Mesenchymal stem cell (in vitro differentiated cells and primary cell): ENCODE data around the gene OSBPL3.
A peak's percentile ranks its signal among the peaks of the same experiment; 100 is the strongest.

Experiments used
- DNase-seq: peaks from one replicate; pipeline ENCODE4 v3.0.0-alpha.2; 2013
- H2AFZ ChIP-seq: one replicate; pipeline ENCODE4 v1.6.1; 2013; ENCODE audit warnings: low read depth, mild to moderate bottlenecking, control low read depth, inconsistent platforms, low read length, moderate library complexity
- H2AK5ac ChIP-seq: 2 replicates; pipeline ENCODE4 v1.6.1; 2013; ENCODE audit warnings: low read length, moderate library complexity, mild to moderate bottlenecking, inconsistent platforms; ENCODE audit not compliant: severe bottlenecking
- H2BK120ac ChIP-seq: one replicate; pipeline ENCODE4 v1.6.1; 2013; ENCODE audit warnings: low read depth, mild to moderate bottlenecking, inconsistent platforms, low read length, moderate library complexity
- H2BK12ac ChIP-seq, 2 experiments: one replicate each; pipeline ENCODE4 v1.6.1; 2013; ENCODE audit warnings: inconsistent platforms in 2 of 2, low read length in 2 of 2, mild to moderate bottlenecking in 2 of 2, moderate library complexity in 2 of 2, control low read depth in 1 of 2
- H2BK15ac ChIP-seq: one replicate; pipeline ENCODE4 v1.6.1; 2013; ENCODE audit warnings: mild to moderate bottlenecking, low read depth, inconsistent platforms; ENCODE audit not compliant: poor library complexity, severe bottlenecking
- H2BK5ac ChIP-seq: 2 replicates; pipeline ENCODE4 v1.6.1; 2013; ENCODE audit warnings: low read depth, mild to moderate bottlenecking, low read length, control low read depth, inconsistent platforms; ENCODE audit not compliant: poor library complexity, severe bottlenecking
- H3K14ac ChIP-seq, 2 experiments: one replicate each; pipeline ENCODE4 v1.6.1; 2013; ENCODE audit warnings: inconsistent platforms in 2 of 2, low read length in 2 of 2, control low read depth in 1 of 2, mild to moderate bottlenecking in 1 of 2, moderate library complexity in 1 of 2
- H3K18ac ChIP-seq, 2 experiments: one replicate each; pipeline ENCODE4 v1.6.1; 2013; ENCODE audit warnings: inconsistent platforms in 2 of 2, low read length in 2 of 2, control low read depth in 1 of 2, low read depth in 1 of 2, mild to moderate bottlenecking in 1 of 2
- H3K23ac ChIP-seq, 2 experiments: one replicate each; pipeline ENCODE4 v1.6.1; 2013; ENCODE audit warnings: inconsistent platforms in 2 of 2, low read length in 2 of 2, mild to moderate bottlenecking in 2 of 2, moderate library complexity in 2 of 2, control low read depth in 1 of 2
- H3K27ac ChIP-seq: 2 replicates; pipeline ENCODE4 v1.5.1; 2013; ENCODE audit warnings: mild to moderate bottlenecking, moderate library complexity, low read length, control low read depth, inconsistent platforms; ENCODE audit not compliant: poor library complexity, severe bottlenecking
- H3K27me3 ChIP-seq, 2 experiments: 2 replicates each; pipeline versions ENCODE4 v1.6.1 to v1.7.0; 2013; ENCODE audit warnings: low read length in 2 of 2, mild to moderate bottlenecking in 2 of 2, moderate library complexity in 2 of 2, control low read depth in 1 of 2, inconsistent platforms in 1 of 2; ENCODE audit not compliant: control insufficient read depth in 1 of 2, insufficient read depth in 1 of 2
- H3K36me3 ChIP-seq, 2 experiments: 2 replicates each; pipeline versions ENCODE4 v1.6.1 to v1.7.0; 2013; ENCODE audit warnings: low read length in 2 of 2, control low read depth in 1 of 2, inconsistent platforms in 1 of 2, low read depth in 1 of 2, mild to moderate bottlenecking in 1 of 2; ENCODE audit not compliant: insufficient read depth in 2 of 2, control insufficient read depth in 1 of 2
- H3K4ac ChIP-seq, 2 experiments: one replicate each; pipeline ENCODE4 v1.6.1; 2013; ENCODE audit warnings: inconsistent platforms in 2 of 2, low read length in 2 of 2, mild to moderate bottlenecking in 2 of 2, moderate library complexity in 2 of 2, control low read depth in 1 of 2, low read depth in 1 of 2
- H3K4me1 ChIP-seq: 2 replicates; pipeline ENCODE4 v1.6.1; 2013; ENCODE audit warnings: low read depth, low read length, control low read depth; ENCODE audit not compliant: control insufficient read depth, insufficient read depth
- H3K4me2 ChIP-seq: 2 replicates; pipeline ENCODE4 v1.6.1; 2013; ENCODE audit warnings: low read length, mild to moderate bottlenecking, inconsistent platforms; ENCODE audit not compliant: poor library complexity, severe bottlenecking
- H3K4me3 ChIP-seq, 2 experiments: 2 replicates each; pipeline versions ENCODE4 v1.5.1 to v1.7.0; 2013; ENCODE audit warnings: low read length in 2 of 2, mild to moderate bottlenecking in 2 of 2, control low read depth in 1 of 2, low read depth in 1 of 2; ENCODE audit not compliant: insufficient read depth in 1 of 2
- H3K79me1 ChIP-seq: replicated peaks from 2 replicates; pipeline ENCODE4 v1.6.1; 2013; ENCODE audit warnings: mild to moderate bottlenecking, control low read depth, low read length, inconsistent platforms; ENCODE audit not compliant: poor library complexity, severe bottlenecking
- H3K9ac ChIP-seq: 2 replicates; pipeline ENCODE4 v1.7.0; 2013; ENCODE audit warnings: mild to moderate bottlenecking, low read length, moderate library complexity
- H3K9me3 ChIP-seq: 2 replicates; pipeline ENCODE4 v1.7.0; 2013; ENCODE audit warnings: mild to moderate bottlenecking, low read length; ENCODE audit not compliant: control insufficient read depth
- H4K8ac ChIP-seq: one replicate; pipeline ENCODE4 v1.6.1; 2013; ENCODE audit warnings: inconsistent platforms, mild to moderate bottlenecking, low read length, moderate library complexity
- H4K91ac ChIP-seq: one replicate; pipeline ENCODE4 v1.6.1; 2013; ENCODE audit warnings: mild to moderate bottlenecking, low read length, inconsistent platforms
- WGBS: methylation state at CpG from one replicate; pipeline ENCODE4 v1.1.7; 2013; ENCODE audit warnings: mixed read lengths; 5-methylcytosine and 5-hydroxymethylcytosine counted together

Gene OSBPL3

DNA sequence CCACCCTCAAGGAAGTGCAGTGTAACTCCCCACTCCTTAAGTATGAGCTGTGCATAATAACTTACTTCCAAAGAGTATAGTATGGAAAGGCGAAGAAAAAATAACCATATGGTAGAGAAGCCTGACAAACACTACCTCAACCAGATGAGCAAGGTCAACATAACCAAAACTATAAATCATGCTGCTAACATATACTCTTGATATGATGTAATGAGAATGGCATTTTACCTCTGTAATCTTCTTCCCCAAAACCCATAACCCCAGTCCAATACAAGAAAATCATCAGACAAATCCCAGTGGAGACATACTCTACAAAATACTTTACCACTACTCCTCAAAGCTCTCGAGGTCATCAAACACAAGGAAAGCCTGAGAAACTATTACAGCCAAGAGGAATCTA lies 15.8 kb downstream of the OSBPL3 start:
- Histone ChIP-seq H3K36me3 (no peaks in the 10 kb centered on the region), H3K4me1 (peaks cover 10% of the 10 kb centered on the region), H2BK12ac (no peak overlapping the region), H3K18ac (no peak overlapping the region), H2AFZ (no peak overlapping the region), H3K27me3 (no peaks in the 10 kb centered on the region), H3K14ac (no peak overlapping the region), H3K27ac (no peak overlapping the region), H2BK15ac (no peak overlapping the region), H3K4me2 (no peak overlapping the region), H2BK5ac (no peak overlapping the region), H3K79me1 (peaks cover 22% of the 10 kb centered on the region), H3K4ac (no peak overlapping the region), H2AK5ac (no peak overlapping the region), H3K9ac (no peak overlapping the region), H3K23ac (no peak overlapping the region), H4K8ac (no peak overlapping the region), H2BK120ac (no peak overlapping the region), H3K9me3 (no peaks in the 10 kb centered on the region), H4K91ac (no peak overlapping the region), H3K4me3 (no peak overlapping the region)
- 86% methylated on average over 1 of the region's 2 CpGs for WGBS
- no peak for DNase-seq

- Histone ChIP-seq H3K9me3 (no peaks in the 10 kb centered on the region), H3K27me3 (no peaks in the 10 kb centered on the region), H3K4me2 (no peak overlapping the region), H3K36me3 (no peaks in the 10 kb centered on the region), H3K23ac (no peak overlapping the region), H2BK5ac (no peak overlapping the region), H3K18ac (peak overlapping the region in 1 of 2 experiments; percentile 23), H2BK120ac (no peak overlapping the region), H3K4me3 (no peak overlapping the region), H3K9ac (peak overlapping the region; percentile 17), H3K4ac (peak overlapping the region; percentile 9 to 29), H4K91ac (peak overlapping the region; percentile 34), H2BK12ac (peak overlapping the region; percentile 6 to 82), H3K4me1 (peaks cover 7% of the 10 kb centered on the region), H2AK5ac (no peak overlapping the region), H3K14ac (no peak overlapping the region), H3K79me1 (peaks cover 22% of the 10 kb centered on the region), H2BK15ac (no peak overlapping the region), H3K27ac (no peak overlapping the region), H4K8ac (peak overlapping the region; percentile 66), H2AFZ (no peak overlapping the region)
- 100% methylated on average over 2 of the region's 2 CpGs for WGBS
- peak; percentile 45 for DNase-seq
Observed at GRCh38 chr7:24963218-24963617, 16.8 kb downstream of the OSBPL3 start.

GRCh38 chr7:24962418-24962962 lies 17.5 kb downstream of the OSBPL3 start:
- no peak overlapping the region for H4K91ac ChIP-seq
- 99% methylated on average over 3 of the region's 4 CpGs for WGBS
- no peak overlapping the region for H3K23ac ChIP-seq

DNA sequence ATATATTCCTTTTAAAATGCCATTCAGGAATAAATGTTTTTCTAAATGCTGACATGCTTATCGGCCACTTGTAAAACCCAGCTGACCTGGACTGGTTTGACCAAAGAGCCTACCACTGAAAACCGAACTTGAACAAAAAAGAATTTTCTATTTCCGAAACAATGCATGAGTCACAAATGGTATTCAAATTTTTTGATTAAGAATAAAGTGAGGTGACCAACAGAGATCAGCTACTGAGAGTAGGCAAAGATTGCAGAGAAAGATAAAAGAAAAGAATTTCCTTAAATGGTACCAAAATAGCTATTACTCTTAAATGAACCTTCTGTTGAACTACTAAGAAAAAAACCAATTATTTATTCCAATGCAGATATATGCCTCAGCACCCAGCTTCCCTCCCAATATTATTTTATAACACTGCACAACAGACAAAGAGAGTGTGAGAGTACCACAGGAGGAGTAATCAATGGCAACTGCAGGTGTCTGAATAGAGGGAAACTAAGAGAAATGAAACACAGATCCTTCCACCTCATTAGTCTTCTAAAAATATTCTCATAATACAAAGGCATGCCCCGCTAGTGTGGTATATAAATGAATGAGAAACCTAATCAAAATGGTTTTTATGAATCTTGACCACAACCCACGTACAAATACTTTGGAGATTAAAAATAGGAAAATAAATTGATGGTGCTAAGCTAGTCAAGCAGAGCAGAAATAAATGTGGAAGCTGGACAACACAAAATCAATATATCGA lies 20.1 kb downstream of the OSBPL3 start:
- Histone ChIP-seq H3K36me3 (no peaks in the 10 kb centered on the region), H3K4me1 (peaks cover 6% of the 10 kb centered on the region), H3K4me2 (no peak overlapping the region), H2BK12ac (no peak overlapping the region), H3K79me1 (peaks cover 18% of the 10 kb centered on the region), H3K9me3 (no peaks in the 10 kb centered on the region), H3K27ac (no peak overlapping the region), H2AK5ac (no peak overlapping the region), H4K8ac (no peak overlapping the region), H2BK120ac (no peak overlapping the region), H3K14ac (no peak overlapping the region), H2BK15ac (no peak overlapping the region), H3K9ac (no peak overlapping the region), H4K91ac (no peak overlapping the region), H2BK5ac (no peak overlapping the region), H3K4ac (no peak overlapping the region), H3K27me3 (no peaks in the 10 kb centered on the region), H3K4me3 (no peak overlapping the region), H2AFZ (no peak overlapping the region), H3K18ac (no peak overlapping the region), H3K23ac (no peak overlapping the region)
- DNase-seq = no peak
- 100% methylated on average over 2 of the region's 6 CpGs for WGBS

More at GRCh38 chr7:24962418-24962962, 17.5 kb downstream of the OSBPL3 start:
- DNase-seq = no peak
- Histone ChIP-seq H3K9ac (peak overlapping the region; percentile 17), H3K4ac (no peak overlapping the region), H3K27me3 (no peaks in the 10 kb centered on the region), H3K36me3 (no peaks in the 10 kb centered on the region), H3K4me3 (no peak overlapping the region), H3K4me1 (peaks cover 7% of the 10 kb centered on the region), H4K8ac (no peak overlapping the region), H2BK120ac (no peak overlapping the region), H3K18ac (no peak overlapping the region), H3K9me3 (no peaks in the 10 kb centered on the region), H2BK5ac (no peak overlapping the region), H2BK12ac (no peak overlapping the region), H3K27ac (no peak overlapping the region), H3K14ac (no peak overlapping the region), H2BK15ac (no peak overlapping the region), H2AK5ac (no peak overlapping the region), H3K79me1 (peaks cover 22% of the 10 kb centered on the region), H3K4me2 (no peak overlapping the region), H2AFZ (no peak overlapping the region)
